Epithelial cell of esophagus (primary cell): ENCODE measurements around the gene PLCG2.
"Not testable (repeated sequence)": the region's sequence is repeated elsewhere in the genome, so short reads cannot be mapped to it uniquely, and the experiment has no call there.

ENCODE experiments used
- DNase-seq: peaks from one replicate; pipeline ENCODE4 v3.0.0; 2010; ENCODE audit warnings: low read depth
- H3K4me3 ChIP-seq: 2 replicates; pipeline ENCODE4 v1.5.1; 2011; ENCODE audit warnings: mild to moderate bottlenecking, low read length, control low read depth
- TF ChIP-seq, protein P1 (sequence below): IDR thresholded peaks from 2 replicates; pipeline ENCODE4 v1.5.1; 2011; ENCODE audit warnings: low read depth, mild to moderate bottlenecking, low read length, control low read depth, inconsistent platforms; ENCODE audit not compliant: insufficient read depth; ENCODE audit errors: missing control alignments

The PLCG2 gene

DNA sequence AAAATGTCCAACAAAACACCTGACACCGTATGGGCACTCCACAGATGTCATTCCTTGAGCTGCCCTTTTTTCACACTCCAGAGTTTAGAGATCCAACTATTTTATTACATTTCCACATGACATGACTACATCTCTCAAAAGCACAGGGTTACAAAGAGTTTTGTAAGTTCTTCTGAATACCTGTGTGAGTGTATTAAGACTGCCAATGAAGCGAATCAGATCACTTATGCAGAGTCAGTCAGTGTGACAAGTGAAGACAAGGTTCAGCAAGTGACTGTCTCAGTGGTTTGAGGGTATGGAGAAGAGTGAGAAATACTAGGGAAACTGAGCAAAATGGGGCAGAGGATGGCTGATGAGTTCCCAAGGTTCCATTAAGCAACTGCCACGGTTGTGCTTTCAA lies 223.7 kb downstream of the PLCG2 start:
- peak; percentile 50 for DNase-seq
- no peak overlapping the region for H3K4me3 ChIP-seq
- TF ChIP-seq, protein P1, sequence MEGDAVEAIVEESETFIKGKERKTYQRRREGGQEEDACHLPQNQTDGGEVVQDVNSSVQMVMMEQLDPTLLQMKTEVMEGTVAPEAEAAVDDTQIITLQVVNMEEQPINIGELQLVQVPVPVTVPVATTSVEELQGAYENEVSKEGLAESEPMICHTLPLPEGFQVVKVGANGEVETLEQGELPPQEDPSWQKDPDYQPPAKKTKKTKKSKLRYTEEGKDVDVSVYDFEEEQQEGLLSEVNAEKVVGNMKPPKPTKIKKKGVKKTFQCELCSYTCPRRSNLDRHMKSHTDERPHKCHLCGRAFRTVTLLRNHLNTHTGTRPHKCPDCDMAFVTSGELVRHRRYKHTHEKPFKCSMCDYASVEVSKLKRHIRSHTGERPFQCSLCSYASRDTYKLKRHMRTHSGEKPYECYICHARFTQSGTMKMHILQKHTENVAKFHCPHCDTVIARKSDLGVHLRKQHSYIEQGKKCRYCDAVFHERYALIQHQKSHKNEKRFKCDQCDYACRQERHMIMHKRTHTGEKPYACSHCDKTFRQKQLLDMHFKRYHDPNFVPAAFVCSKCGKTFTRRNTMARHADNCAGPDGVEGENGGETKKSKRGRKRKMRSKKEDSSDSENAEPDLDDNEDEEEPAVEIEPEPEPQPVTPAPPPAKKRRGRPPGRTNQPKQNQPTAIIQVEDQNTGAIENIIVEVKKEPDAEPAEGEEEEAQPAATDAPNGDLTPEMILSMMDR, result no peak

DNA sequence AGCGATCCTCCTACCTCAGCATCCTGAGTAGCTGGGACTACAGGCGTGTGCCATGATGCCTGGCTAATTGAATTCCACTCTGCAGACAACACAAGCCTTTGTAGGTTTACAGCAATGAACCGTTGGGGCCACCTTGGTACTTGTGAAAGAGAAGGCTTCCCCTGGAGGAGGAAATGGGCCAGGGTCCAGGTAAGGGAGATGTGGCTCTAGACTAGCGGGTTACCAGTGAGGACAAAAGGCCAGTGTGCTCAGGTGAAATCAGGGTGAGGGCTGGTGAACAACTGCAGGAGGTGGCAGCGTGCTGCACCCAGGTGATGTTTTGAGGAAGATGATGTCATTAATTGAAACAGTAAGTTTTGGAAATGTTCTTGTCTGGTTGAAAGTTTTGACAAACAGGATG lies 225.5 kb downstream of the PLCG2 start:
- no peak for DNase-seq
- TF ChIP-seq, protein P1, result no peak
- H3K4me3 ChIP-seq, result no peak overlapping the region

DNA sequence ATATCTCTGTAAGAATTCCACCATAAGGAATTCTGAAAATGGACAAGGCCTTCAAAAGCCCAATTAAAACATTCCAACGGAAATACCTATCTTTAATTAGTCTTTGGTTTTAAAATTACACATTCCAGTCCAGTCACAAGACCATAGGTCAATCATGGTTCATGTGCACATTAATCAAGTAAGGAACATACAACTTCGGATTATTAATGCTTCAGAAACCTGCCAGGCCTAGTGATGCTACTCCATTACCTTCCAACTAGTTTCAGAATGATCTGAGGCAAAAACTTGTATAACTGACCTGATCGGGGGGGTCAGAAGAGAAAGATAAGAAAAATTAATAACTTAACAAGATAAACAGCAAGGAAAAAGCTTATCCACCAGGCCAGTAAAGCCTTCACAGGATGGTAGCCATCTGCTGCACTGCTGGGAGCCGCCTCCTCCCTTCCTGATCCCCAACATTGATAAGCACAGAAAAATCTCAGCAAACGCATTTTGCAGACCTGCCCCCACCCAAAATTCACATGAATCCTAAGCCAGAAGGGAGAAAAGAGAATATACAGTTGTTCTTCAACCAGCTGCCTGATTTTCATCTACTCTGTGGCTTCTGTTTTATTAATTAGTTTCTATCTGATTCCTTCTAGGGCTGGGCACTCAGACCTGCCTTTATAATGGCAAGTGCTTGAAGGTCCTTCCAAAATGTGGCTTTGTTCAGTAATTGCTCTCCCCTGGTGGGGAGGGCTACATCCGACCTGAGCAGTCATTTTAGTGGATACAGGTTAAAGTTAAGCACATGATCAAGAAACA lies 226.1 kb downstream of the PLCG2 start:
- no peak overlapping the region for H3K4me3 ChIP-seq
- TF ChIP-seq, protein P1, result no peak
- DNase-seq, result no peak

DNA sequence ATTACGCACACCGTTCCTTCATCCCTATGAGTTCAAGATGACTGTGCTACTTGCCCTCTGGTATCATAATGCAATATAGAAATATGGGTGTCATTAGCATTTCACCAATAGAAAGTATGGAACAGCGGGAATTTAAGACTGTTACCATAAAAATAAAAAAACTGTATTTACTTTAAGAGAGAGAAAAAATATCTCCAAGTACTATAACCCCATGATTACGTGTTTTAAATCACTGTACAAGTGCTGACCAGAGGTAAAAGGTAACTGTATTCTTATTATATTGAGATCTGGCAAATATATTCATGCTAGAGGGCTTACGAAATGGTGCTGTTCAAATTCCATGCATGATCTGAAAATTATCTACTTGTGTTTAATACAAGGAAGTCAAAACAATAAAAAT lies 226.9 kb downstream of the PLCG2 start:
- TF ChIP-seq, protein P1, result no peak
- no peak for DNase-seq
- no peak overlapping the region for H3K4me3 ChIP-seq

DNA sequence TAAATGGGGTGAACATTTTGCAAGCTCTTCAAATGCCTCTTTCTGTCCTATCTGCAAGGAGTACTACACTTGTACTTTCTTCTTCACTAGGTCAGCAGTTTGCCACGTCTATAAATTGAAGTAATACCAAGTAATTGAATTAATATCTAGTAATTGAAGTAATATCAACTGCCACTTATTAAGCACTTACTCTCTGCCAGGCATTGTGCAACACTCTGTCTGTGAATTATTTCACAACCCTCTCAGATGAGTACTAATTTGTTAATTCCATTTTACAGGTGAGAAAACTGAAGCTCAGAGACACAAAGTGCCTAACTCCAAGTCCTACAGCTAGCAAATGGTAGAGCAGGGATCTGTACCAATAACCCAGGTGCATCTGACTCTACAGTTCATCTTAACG lies 228.1 kb downstream of the PLCG2 start:
- DNase-seq, result no peak
- TF ChIP-seq, protein P1, result no peak

DNA sequence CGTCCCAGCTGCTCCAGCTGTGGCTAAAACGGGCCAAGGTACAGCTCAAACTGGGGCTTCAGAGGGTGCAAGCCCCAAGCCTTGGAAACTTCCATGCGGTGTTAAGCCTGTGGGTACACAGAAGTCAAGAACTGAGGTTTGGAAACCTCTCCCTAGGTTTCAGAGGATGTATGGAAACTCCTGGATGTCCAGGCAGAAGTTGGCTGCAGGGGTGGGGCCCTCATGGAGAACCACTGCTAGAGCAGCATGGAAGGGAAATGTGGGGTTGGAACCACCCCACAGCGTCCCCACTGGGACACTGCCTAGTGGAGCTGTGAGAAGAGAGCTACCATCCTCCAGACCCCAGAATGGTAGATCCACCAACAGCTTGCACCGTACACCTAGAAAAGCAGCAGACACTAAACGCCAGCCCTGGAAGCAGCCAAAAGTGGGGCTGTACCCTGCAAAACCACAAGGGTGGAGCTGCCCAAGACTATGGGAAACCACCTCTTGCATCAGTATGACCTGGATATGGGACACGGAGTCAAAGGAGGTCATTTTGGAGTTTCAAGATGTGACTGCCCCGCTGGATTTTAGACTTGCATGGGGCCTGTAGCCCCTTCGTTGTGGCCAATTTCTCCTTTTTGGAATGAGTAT lies 230.0 kb downstream of the PLCG2 start:
- TF ChIP-seq, protein P1, result no peak
- no peak for DNase-seq

More for the DNA sequence above, 228.1 kb downstream of the PLCG2 start:
- H3K4me3 ChIP-seq, result no peak overlapping the region

DNA sequence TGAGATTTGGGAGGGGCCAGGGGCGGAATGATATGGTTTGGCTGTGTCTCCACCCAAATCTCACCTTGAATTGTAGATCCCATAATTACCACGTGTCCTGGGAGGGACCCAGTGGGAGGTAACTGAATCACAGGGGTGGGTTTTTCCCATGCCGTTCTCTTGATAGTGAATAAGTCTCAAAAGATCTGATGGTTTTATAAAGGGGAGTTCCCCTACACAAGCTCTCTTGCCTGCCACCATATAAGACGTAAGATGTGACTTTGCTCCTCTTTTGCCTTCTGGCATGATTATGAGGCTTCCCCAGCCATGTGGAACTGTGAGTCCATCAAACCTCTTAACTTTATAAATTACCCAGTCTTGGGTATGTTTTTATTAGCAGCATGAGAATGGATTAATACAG lies 230.7 kb downstream of the PLCG2 start:
- not testable (repeated sequence) for DNase-seq, H3K4me3 ChIP-seq

More for the DNA sequence above, 230.0 kb downstream of the PLCG2 start:
- no peak overlapping the region for H3K4me3 ChIP-seq
